22Rv1 (cell line): ENCODE data around the gene GEMIN8.

Experiments used
- ZFX ChIP-seq: fragments of 450-650 bp; IDR thresholded peaks from 2 replicates; pipeline ENCODE4 v1.6.1; 2017; ENCODE audit warnings: antibody characterized with exemption, borderline replicate concordance
- TF ChIP-seq, protein P1 (sequence below): fragments of 450-650 bp; IDR thresholded peaks from 2 replicates; pipeline ENCODE4 v1.5.1; 2017; ENCODE audit warnings: mild to moderate bottlenecking

DNA sequence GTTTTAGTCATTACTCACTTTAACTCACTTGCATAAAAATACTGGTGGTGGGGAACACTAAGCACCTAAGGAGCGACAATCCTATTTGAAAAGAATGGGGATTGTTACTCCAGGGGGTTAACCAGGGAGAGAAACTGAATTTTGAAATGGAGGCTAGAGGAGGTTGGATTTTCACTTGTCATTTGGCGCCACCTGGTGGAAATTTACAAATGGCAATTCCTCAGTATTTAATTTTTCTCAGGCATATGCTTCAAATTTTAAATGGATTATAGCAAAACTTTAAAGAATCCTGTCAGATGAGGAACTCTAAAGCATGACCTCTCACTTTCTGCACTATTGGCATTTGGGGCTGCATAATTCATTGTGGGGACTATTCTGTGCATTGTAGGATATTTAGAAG lies 2.7 kb upstream of the GEMIN8 start:
- TF ChIP-seq, protein P1, sequence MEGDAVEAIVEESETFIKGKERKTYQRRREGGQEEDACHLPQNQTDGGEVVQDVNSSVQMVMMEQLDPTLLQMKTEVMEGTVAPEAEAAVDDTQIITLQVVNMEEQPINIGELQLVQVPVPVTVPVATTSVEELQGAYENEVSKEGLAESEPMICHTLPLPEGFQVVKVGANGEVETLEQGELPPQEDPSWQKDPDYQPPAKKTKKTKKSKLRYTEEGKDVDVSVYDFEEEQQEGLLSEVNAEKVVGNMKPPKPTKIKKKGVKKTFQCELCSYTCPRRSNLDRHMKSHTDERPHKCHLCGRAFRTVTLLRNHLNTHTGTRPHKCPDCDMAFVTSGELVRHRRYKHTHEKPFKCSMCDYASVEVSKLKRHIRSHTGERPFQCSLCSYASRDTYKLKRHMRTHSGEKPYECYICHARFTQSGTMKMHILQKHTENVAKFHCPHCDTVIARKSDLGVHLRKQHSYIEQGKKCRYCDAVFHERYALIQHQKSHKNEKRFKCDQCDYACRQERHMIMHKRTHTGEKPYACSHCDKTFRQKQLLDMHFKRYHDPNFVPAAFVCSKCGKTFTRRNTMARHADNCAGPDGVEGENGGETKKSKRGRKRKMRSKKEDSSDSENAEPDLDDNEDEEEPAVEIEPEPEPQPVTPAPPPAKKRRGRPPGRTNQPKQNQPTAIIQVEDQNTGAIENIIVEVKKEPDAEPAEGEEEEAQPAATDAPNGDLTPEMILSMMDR, result peak; percentile 48
- no peak for TF ChIP-seq ZFX
